ENCODE data around the gene NHLRC4.

DNA sequence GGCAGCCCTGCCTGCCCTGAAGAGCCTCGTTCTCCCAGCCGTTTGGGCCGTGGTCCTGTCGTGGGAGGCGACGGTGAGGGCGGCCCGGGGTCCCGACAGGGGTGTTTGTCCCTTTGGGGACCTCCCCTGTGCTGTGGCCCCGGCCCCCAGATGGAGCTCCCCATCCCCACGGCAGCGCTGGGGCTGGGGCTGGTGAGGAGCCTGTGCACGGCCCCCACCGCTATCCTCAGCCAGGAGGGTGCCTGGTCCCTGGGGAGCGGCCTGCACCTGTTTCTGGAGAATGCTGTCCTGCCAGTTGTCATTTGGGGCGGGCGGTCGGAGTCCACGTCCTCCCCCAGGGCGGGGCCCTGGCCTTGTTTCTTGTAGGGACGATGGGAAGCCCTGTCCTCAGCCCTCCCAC lies 32.7 kb upstream of the NHLRC4 start:
- TF ChIP-seq POLR2A (IDR thresholded peaks at IDR 0.05), result no peak
- TF ChIP-seq, protein P1, sequence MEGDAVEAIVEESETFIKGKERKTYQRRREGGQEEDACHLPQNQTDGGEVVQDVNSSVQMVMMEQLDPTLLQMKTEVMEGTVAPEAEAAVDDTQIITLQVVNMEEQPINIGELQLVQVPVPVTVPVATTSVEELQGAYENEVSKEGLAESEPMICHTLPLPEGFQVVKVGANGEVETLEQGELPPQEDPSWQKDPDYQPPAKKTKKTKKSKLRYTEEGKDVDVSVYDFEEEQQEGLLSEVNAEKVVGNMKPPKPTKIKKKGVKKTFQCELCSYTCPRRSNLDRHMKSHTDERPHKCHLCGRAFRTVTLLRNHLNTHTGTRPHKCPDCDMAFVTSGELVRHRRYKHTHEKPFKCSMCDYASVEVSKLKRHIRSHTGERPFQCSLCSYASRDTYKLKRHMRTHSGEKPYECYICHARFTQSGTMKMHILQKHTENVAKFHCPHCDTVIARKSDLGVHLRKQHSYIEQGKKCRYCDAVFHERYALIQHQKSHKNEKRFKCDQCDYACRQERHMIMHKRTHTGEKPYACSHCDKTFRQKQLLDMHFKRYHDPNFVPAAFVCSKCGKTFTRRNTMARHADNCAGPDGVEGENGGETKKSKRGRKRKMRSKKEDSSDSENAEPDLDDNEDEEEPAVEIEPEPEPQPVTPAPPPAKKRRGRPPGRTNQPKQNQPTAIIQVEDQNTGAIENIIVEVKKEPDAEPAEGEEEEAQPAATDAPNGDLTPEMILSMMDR (IDR thresholded peaks at IDR 0.05), result no peak

All from body of pancreas (tissue), 4 donors.